Measurements from ENCODE around the gene TMEM130.
"Not testable (repeated sequence)": the region's sequence is repeated elsewhere in the genome, so short reads cannot be mapped to it uniquely, and the experiment has no call there.

TMEM130 gene

GRCh38 chr7:98877146-98877545, 7.3 kb upstream of the TMEM130 start:
- no peak for DNase-seq

- no peak for DNase-seq
These were observed 5.7 kb upstream of the TMEM130 start for GRCh38 chr7:98875501-98875900.

- no peak for DNase-seq
These were observed 5.1 kb upstream of the TMEM130 start for GRCh38 chr7:98874942-98875341.

- DNase-seq = not testable (repeated sequence)
These were observed 3.8 kb upstream of the TMEM130 start for GRCh38 chr7:98873610-98874009.

DNA sequence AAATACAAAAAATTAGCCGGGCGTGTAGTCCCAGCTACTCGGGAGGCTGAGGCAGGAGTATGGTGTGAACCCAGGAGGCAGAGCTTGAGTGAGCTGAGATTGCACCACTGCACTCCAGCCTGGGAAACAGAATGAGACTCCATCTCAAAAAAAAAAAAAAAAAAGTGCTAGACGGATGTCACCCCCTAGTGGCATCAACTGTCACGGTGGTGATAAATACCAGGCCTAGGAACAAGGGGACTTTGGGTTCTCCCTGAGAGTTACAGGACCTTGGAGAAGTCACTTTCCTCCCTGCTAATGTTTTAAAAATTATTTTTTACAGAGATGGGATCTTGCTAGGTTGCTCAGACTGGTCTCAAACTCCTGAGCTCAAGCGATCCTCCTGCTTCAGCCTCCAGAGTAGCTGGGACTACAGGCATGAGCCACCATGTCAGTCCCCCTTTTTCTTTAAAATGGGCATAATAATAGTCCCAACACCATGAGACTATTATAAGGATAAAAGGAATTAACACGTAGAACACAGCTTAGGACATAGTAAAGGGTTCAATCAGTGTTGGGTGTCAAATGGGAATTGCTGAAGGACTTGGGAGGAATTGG, 2.6 kb upstream of the TMEM130 start:
- no peak for DNase-seq

GRCh38 chr7:98870807-98871491, 1.1 kb upstream of the TMEM130 start:
- no peak for DNase-seq

DNA sequence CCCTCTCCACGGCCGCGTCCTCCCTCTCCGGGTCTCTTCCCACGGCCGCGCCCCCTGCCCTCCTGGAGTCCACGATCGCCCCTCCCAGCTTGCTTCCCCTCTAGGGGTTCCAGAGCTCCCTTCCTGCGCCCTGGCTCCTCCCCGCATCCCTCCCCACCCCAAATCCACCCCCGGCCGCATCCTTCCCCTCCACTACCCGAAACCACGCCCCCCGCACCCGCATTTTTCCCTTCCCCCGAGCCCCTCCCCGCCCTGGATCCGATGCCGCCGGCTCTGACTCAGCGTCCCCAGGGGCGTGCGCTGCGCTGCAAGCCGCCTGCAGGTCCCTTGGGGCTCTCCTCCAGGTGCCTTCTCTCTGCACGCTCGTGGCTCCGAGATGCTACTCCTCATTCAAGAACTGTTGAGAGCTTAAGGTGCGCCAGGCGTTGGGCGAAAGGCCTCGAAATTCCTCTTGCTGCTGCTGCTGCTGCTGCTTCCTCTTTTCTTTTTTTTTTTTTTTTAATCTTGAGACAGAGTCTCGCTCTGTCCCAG, 372 bp upstream of the TMEM130 start:
- no peak for DNase-seq

GRCh38 chr7:98869027-98869596, 702 bp downstream of the TMEM130 start:
- no peak for DNase-seq

DNA sequence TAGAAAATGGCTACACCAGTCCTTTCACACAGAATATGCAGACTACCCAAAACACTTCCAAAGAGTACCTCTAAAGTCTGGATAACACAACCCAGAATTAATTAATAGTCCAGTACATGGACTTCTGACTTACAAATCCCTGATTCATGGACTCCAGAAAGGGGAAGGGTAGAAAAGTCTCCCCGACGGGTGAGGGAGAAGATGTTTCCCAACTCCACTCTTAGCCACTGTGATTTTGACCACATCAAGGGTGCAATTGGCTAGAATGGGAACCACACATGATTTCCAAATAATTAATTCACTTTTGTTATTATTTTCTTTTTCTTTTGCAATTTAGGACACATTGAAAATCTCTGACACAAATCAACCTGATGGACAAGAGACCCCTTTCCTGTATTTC, 1.4 kb downstream of the TMEM130 start:
- no peak for DNase-seq

DNA sequence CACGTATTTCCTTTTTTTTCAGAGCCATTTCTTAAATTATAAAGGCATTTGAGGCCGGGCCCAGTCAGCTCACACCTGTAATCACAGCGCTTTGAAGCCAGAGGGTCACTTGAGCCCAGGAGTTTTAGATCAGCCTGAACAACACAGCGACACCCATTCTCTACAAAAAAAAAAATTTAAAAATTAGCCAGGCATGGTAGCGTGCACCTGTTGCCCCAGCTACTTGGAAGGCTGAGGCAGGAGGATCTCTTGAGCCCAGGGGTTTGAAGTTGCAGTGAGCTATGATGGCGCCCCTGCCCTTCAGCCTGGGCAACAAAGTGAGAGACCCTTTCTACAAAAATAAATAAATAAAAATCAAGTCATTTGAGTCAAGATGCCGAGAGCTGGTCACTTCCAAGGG, 3.0 kb downstream of the TMEM130 start:
- DNase-seq = no peak

GRCh38 chr7:98866351-98866750, 3.5 kb downstream of the TMEM130 start:
- DNase-seq = no peak

DNA sequence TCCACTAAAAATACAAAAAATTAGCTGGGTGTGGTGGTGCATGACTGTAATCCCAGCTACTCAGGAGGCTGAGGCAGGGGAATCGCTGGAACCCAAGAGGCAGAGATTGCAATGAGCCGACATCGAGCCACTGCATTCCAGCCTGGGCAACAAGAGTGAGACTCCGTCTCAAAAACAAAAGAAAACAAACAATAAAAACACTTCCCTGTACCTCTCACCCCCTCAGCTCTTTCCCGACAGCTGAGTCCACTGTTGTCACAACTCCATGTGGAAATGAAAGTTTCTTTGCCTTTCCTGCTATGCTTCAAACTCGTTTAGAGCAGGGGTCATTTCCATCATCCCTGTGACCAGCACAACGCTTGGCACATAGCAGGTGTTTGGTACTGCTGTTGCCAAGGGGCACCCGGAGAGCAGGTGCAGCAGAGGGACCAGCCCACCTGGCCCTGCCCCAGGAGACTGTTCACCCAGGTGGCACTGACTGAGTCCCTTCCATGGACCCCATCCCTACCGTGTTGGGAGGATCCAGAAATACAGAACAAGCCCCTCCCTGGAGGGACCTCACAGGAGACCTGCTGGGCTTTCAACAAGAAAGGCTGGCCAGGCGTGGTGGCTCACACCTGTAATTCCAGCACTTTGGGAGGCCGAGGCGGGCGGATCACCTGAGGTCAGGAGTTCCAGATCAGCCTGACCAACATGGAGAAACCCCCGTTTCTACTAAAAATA, 4.9 kb downstream of the TMEM130 start:
- no peak for DNase-seq

GRCh38 chr7:98863601-98864000, 6.2 kb downstream of the TMEM130 start:
- no peak for DNase-seq

DNA sequence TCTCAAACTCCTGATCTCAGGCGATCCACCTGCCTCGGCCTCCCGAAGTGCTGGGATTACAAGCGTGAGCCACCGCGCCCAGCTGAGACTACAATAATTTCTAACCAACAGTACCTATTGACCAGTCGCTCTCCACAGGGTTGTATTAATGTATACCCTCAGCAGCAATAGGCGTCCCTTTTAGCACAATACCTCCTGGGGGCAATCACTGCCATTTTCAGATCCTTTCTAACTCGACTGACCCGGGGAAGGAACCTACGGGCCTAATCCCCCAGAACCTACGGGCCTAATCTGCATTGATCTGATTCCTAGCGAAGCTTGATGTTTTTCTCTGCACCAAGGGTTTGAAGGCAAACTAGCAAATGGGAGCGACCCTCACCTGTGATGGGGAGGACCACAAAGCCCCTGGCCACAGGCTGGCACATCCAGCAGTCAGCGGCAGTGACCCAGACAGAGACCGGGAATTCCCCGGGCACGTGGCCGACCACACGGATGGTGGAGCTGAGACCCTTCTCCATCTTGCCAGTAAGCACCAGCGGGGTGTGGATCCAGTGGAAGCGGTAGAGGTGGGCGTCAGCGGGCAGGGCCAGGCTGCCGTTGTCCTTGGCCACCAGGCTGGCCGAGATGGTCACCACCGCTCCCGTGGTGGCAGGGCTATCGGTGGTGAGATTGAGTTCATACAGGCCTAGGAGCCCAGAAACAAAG, 6.9 kb downstream of the TMEM130 start:
- no peak for DNase-seq

- no peak for DNase-seq
These were observed 7.6 kb downstream of the TMEM130 start for GRCh38 chr7:98862203-98862602.

DNA sequence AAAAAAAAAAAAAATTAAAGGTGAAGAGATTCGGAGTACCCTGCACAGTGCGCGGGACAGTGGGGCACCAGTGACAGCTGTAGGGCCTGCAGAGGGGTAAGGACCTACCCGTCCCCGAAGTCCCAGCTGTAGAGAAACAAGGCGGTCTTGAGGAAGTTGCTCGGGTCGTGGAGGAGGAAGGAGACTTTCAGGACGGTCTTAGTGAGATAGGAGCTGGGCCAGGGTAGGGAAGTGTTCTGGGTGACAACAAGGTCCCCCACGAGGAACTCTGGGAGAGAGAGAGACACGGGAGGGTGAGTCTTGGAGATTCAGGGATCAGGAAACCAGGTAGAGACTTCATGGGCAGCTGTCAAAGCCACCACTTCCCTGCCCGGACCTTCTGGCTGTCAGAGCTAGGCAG, 9.7 kb downstream of the TMEM130 start:
- DNase-seq = no peak

DNA sequence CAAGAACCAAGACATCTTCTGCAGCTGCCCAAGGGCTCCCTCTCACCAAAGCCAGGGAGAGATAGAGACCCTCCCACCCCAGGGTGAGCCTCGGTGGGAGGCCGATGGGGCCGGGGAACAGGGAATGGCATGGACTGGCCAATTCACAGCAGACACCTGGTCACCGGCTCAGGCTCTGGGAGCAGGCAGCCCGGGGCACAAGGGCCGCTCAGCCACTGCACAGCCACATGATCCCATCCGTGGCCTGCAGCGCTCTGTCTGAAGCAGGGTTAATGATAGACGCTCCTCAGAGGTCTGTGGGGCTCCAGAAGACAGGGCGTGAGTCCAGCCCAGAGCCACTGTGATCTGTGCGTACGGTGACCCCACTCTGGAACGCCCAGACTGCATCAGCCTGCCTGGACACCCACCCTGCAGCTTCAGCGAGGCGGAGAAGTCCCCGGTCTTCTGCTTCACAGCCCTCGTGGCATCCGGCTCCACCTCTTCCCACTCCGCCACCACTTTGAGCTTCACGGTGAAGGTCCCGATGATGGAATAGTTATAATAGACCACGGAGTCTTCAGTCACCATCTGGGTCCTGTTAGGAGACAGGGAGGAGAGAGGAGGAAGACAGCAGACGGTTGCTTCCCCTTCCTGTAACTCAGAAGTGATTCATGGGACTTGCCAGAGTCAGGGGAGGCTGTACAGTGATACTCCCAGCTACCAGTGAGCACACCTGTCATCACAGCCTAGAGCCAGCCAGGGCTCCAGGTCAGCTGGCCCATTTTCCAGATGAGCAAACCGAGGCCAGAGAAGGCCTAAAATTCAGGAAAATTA, 14.0 kb downstream of the TMEM130 start:
- no peak for DNase-seq

GRCh38 chr7:98852826-98853225, 17.0 kb downstream of the TMEM130 start:
- no peak for DNase-seq

- DNase-seq = no peak
These were observed 20.9 kb downstream of the TMEM130 start for GRCh38 chr7:98848918-98849317.

GRCh38 chr7:98842552-98842951, 27.3 kb downstream of the TMEM130 start:
- DNase-seq = not testable (repeated sequence)

GRCh38 chr7:98841179-98841997, 28.4 kb downstream of the TMEM130 start:
- no peak for DNase-seq
